Neural cell (in vitro differentiated cells): ENCODE data around the gene MAD1L1.

Source experiments
- CTCF ChIP-seq: fragments of 450-650 bp; IDR thresholded peaks from 2 replicates; pipeline ENCODE4 v1.5.1; 2014; ENCODE audit warnings: antibody characterized with exemption, mild to moderate bottlenecking, moderate library complexity; ENCODE audit not compliant: poor library complexity, severe bottlenecking
- REST ChIP-seq: IDR thresholded peaks from 2 replicates; pipeline ENCODE4 v1.6.1; 2012; ENCODE audit warnings: borderline replicate concordance

- no peak for TF ChIP-seq CTCF
- no peak for TF ChIP-seq REST
Observed at GRCh38 chr7:2199956-2200583, 32.7 kb downstream of the MAD1L1 start.
